C4-2B (cell line): Measurements from ENCODE around the gene CCDC148.

Experiments
- H3K27ac ChIP-seq: fragments of 450-650 bp; 2 replicates; pipeline ENCODE4 v1.5.1; 2017
- CTCF ChIP-seq: fragments of 450-650 bp; conservative IDR thresholded peaks from 2 replicates; pipeline ENCODE4 v1.5.1; 2017; ENCODE audit warnings: mild to moderate bottlenecking
- ZFX ChIP-seq: fragments of 450-650 bp; IDR thresholded peaks from 2 replicates; pipeline ENCODE4 v1.6.1; 2017

CCDC148 gene

GRCh38 chr2:158412206-158412605 is 44.3 kb downstream of the CCDC148 start:
- TF ChIP-seq ZFX (no peak), CTCF (no peak)
- no peak overlapping the region for H3K27ac ChIP-seq

GRCh38 chr2:158411748-158412147 is 44.8 kb downstream of the CCDC148 start:
- TF ChIP-seq CTCF = no peak
- no peak for TF ChIP-seq ZFX
- no peak overlapping the region for H3K27ac ChIP-seq

GRCh38 chr2:158410132-158410531 is 46.4 kb downstream of the CCDC148 start:
- TF ChIP-seq ZFX = no peak
- no peak for TF ChIP-seq CTCF
- H3K27ac ChIP-seq = no peak overlapping the region

- H3K27ac ChIP-seq = no peak overlapping the region
- no peak for TF ChIP-seq ZFX
- TF ChIP-seq CTCF = no peak
Observed at GRCh38 chr2:158407031-158407430, 49.5 kb downstream of the CCDC148 start.

- no peak overlapping the region for H3K27ac ChIP-seq
- TF ChIP-seq ZFX = no peak
- TF ChIP-seq CTCF = no peak
Observed at GRCh38 chr2:158405341-158405740, 51.2 kb downstream of the CCDC148 start.

GRCh38 chr2:158403237-158403636 is 53.3 kb downstream of the CCDC148 start:
- no peak overlapping the region for H3K27ac ChIP-seq
- TF ChIP-seq CTCF = no peak
- TF ChIP-seq ZFX = no peak

- TF ChIP-seq ZFX (no peak), CTCF (no peak)
- H3K27ac ChIP-seq = no peak overlapping the region
Observed at GRCh38 chr2:158402665-158403064, 53.9 kb downstream of the CCDC148 start.
